ENCODE measurements around the gene MYH7B.

The MYH7B gene

GRCh38 chr20:34990231-34990630 is 34.6 kb downstream of the MYH7B start:
- Histone ChIP-seq H3K4me1 (ENCODE audit: control insufficient read depth in 1 of 2, insufficient read depth in 1 of 2, low read depth in 1 of 2, low read length in 1 of 2) (no peaks in the 10 kb centered on the region), H3K27me3 (no peaks in the 10 kb centered on the region), H3K36me3 (peaks cover 57% of the 10 kb centered on the region), H3K27ac (no peak overlapping the region), H3K9me3 (no peaks in the 10 kb centered on the region), H3K4me3 (ENCODE audit: low read depth in 1 of 2, low read length in 1 of 2) (no peak overlapping the region)
- TF ChIP-seq CTCF (IDR thresholded peaks at IDR 0.05): no peak

- no peak overlapping the region for H3K27ac ChIP-seq
- no peaks in the 10 kb centered on the region for H3K4me1 ChIP-seq (ENCODE audit: control insufficient read depth in 1 of 2, insufficient read depth in 1 of 2, low read depth in 1 of 2, low read length in 1 of 2)
- H3K36me3 ChIP-seq: peaks cover 62% of the 10 kb centered on the region
- TF ChIP-seq CTCF (IDR thresholded peaks at IDR 0.05): no peak
- no peaks in the 10 kb centered on the region for H3K27me3 ChIP-seq
- H3K4me3 ChIP-seq (ENCODE audit: low read depth in 1 of 2, low read length in 1 of 2): no peak overlapping the region
- no peaks in the 10 kb centered on the region for H3K9me3 ChIP-seq
Measured at GRCh38 chr20:34990661-34991214, 35.1 kb downstream of the MYH7B start.

GRCh38 chr20:34992751-34993417 is 37.2 kb downstream of the MYH7B start:
- no peak overlapping the region for H3K4me3 ChIP-seq (ENCODE audit: low read depth in 1 of 2, low read length in 1 of 2)
- no peak overlapping the region for H3K27ac ChIP-seq
- no peak for TF ChIP-seq CTCF (IDR thresholded peaks at IDR 0.05)
- no peaks in the 10 kb centered on the region for H3K4me1 ChIP-seq (ENCODE audit: control insufficient read depth in 1 of 2, insufficient read depth in 1 of 2, low read depth in 1 of 2, low read length in 1 of 2)
- H3K36me3 ChIP-seq: peaks cover 80% of the 10 kb centered on the region
- no peaks in the 10 kb centered on the region for H3K27me3 ChIP-seq
- H3K9me3 ChIP-seq: no peaks in the 10 kb centered on the region

- H3K4me1 ChIP-seq (ENCODE audit: control insufficient read depth in 1 of 2, insufficient read depth in 1 of 2, low read depth in 1 of 2, low read length in 1 of 2): no peaks in the 10 kb centered on the region
- TF ChIP-seq CTCF (IDR thresholded peaks at IDR 0.05): no peak
- H3K27me3 ChIP-seq: no peaks in the 10 kb centered on the region
- H3K4me3 ChIP-seq (ENCODE audit: low read depth in 1 of 2, low read length in 1 of 2): no peak overlapping the region
- H3K9me3 ChIP-seq: no peaks in the 10 kb centered on the region
- H3K36me3 ChIP-seq: peaks cover 89% of the 10 kb centered on the region
- H3K27ac ChIP-seq: no peak overlapping the region
Measured at GRCh38 chr20:34993941-34994508, 38.4 kb downstream of the MYH7B start.

GRCh38 chr20:34994509-34995131 is 39.0 kb downstream of the MYH7B start:
- Histone ChIP-seq H3K4me3 (ENCODE audit: low read depth in 1 of 2, low read length in 1 of 2) (no peak overlapping the region), H3K36me3 (peaks cover 91% of the 10 kb centered on the region), H3K9me3 (no peaks in the 10 kb centered on the region), H3K4me1 (ENCODE audit: control insufficient read depth in 1 of 2, insufficient read depth in 1 of 2, low read depth in 1 of 2, low read length in 1 of 2) (no peaks in the 10 kb centered on the region), H3K27ac (no peak overlapping the region), H3K27me3 (no peaks in the 10 kb centered on the region)
- no peak for TF ChIP-seq CTCF (IDR thresholded peaks at IDR 0.05)

Measured in neutrophil (primary cell).